CD4-positive, alpha-beta T cell treated with Interleukin-4 for 4 hours (primary cell): ENCODE data around the gene MOGAT2.
A peak's percentile ranks its signal among the peaks of the same experiment; 100 is the strongest.

ENCODE experiments used
- DNase-seq: peaks from one replicate; pipeline ENCODE4 v3.0.0-alpha.2; 2020

MOGAT2 gene

DNA sequence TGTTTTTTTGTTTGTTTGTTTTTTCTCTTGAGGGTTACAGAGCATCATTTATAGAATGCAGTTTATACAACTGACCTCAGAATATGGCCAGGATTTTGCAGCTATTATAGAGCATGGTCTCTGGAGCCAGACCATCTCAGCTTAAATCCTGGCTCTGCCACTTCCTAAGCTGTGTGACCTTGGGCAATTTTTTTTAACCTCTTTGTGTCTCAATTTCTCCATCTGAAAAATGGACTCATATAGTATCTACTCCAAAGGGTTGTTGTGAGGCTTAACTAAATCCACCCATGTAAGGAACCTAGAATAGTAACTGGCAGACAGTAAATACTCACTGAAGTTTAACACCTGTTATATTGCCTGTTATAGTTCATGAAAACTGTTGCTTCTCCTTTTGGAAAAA is 42.6 kb downstream of the MOGAT2 start:
- DNase-seq, result no peak

DNA sequence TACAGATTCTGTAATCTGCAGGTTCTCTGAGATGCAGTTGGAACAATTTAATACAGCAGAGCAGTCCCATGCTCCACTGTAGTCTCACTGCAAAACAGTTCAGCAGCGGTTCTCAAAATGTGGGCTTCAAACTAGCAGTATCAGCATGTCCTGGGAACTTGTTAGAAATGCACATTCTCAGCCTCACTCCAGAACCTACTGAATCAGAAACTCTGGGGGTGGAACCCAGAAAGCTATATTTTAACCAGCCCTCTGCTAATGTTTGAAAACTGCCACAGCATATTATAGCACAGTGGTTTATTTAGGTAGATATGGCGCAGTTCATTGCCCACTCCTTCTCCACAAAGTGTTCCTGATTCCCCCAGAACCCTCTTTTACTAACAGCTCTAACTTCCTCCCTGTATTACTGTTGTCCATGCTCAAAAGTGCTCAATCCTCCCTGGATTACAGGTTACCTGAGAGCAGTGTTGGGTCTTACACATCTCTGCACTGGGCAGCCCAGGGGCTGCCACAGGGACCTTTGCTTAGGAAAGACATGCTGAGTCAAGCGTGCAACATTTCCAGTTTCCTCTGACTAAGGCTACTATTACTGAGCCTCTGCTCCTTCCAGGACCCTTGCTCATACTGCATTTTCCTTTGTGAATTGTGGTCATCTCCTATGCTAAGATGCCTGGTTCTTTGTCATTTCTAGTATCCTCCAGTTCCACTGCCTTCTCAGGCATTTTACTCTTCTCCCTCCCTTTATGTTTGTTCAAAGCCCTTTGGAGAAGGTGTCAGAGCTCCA is 43.3 kb downstream of the MOGAT2 start:
- no peak for DNase-seq

DNA sequence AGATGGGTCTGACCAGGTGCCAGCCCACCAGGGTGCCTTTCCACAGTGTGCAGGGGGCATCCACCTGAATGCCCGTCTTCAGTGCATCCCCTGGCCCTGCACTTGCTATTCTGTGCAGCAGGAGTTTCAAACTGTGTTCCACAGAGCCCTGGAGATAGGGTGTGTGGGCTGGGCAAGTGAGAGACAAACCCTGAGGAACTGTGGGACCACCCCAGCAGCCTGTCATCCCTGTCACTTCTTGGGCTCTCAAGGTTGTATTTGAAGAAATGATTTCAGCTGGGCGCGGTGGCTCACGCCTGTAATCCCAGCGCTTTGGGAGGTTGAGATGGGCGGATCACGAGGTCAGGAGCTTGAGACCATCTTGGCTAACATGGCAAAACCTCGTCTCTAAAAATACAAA is 44.5 kb downstream of the MOGAT2 start:
- no peak for DNase-seq

DNA sequence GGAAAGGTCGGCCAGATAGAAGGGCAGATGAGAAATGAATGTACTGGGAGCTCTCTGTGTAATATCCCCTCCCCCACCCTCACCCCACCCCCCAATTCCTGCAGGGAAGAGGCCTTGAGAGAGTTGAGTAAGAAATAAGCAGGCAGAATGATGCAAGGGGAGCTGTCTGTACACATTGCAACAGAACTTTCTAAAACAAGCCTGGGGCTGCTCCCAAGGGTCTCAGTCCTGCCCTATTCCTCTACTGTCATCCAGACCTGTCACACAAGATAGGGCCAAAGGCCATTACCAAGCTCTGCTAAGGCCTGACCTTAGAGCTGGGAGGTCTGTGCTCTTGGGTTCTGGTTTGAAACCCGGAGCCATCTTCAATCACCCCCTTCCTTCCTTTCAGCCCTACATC is 45.2 kb downstream of the MOGAT2 start:
- DNase-seq, result no peak

DNA sequence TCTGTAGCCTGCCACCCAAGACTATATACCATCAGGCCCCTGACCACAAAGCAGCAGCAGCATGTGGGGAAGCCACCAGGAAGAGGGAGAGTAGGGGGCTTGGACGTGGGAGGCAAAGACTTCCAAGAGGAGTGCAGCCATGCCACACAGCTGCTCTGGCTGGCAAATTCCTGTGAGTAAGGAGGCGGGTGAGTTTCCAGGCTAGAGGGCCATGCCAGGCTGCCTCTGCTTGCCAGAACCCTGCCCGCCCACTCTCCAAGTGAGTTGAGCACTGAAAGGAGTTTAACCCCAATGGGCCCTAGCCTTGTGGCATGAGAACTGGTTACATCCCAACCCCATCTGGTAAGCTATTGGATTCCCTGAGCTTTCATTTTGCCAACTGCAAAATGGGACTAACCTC is 46.2 kb downstream of the MOGAT2 start:
- DNase-seq, result no peak

GRCh38 chr11:75765116-75765515 is 47.5 kb downstream of the MOGAT2 start:
- DNase-seq, result no peak

- DNase-seq, result no peak
These were observed 49.0 kb downstream of the MOGAT2 start for GRCh38 chr11:75766443-75767227.

GRCh38 chr11:75767228-75767572 is 49.6 kb downstream of the MOGAT2 start:
- no peak for DNase-seq

DNA sequence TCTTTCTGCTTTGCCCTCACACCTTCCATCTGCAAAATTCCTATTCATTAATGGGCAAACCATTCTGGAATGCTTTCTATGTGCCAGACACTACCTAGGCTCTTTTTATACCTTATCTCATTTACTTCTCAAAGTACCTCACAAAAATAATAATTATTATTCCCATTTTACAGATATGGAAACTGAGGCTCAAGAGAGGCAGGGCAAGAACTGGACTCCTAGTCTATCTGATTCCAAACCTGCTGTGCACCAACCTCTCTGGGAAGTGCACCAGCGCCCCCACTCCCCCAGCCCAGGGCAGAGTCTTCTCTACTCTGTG is 50.1 kb downstream of the MOGAT2 start:
- no peak for DNase-seq

DNA sequence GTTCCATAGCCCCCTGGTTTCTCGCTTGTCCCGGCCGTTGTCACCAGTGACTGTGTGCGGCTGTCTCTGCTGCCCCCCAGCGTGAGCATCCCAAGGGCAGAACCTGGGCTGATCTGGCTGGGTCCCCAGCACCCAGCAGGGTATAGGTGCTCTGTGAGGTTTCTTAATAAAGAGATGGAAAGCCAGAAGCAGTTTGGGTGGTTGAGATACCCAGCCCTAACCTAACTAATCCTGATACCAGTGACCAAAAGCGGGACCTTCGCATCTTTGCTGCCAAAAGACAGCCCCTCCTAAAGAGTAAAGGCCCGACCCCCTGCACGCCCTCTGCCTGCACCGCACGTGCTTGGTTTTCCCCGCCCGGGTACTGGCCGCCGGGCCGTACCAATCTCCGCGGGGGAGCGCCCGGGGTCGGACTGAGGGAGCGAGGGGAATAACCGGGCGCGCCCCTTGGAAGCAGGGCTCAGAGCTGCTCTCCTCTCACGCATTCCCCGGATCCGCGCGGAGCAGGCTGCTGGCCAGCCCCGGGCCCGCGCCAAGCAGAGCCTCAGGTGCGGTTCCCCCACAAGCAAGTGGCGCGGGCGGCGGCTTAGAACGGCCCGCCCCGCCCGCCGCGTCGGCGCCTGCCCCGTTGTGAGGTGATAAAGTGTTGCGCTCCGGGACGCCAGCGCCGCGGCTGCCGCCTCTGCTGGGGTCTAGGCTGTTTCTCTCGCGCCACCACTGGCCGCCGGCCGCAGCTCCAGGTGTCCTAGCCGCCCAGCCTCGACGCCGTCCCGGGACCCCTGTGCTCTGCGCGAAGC is 50.7 kb downstream of the MOGAT2 start, which contains the start of gene DGAT2:
Gene DGAT2, plus strand, starts transcription at position 667 of the 797 bp plus-strand sequence. CDS start 214 bp downstream, outside the sequence.
- peak; percentile 59 for DNase-seq

DNA sequence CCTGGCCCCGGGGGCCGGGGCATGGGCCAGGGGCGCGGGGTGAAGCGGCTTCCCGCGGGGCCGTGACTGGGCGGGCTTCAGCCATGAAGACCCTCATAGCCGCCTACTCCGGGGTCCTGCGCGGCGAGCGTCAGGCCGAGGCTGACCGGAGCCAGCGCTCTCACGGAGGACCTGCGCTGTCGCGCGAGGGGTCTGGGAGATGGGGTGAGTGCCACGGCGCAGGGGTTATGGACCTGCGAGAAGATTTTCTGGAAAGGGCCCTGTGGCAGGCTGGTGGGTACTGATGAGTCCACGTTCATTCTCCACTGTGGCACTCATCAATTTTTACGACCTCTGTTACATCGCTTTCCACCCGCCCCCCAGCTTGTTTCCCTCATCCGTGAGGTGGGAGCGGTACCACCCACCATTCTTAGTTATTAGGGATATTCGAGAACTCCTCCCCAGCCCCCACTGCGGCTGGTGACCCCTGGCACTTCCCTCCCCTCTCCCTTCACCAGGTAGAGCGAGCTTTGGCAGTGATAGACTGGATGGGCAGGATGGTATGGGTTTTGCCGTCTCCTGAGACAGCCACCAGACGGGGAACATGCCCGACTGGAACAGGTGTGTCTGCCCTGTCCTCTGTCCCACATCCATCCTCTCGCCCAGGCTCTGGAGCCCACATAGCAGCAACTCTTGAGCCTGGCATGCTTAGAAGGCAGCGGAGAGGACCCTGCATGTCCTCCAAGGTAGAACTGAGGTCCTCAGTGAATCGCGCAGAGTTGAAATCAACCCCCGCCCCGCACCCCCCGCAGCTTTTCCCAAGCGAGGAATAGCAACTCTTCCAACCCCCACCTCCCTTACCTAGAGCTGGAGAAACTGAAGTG is 51.5 kb downstream of the MOGAT2 start:
- no peak for DNase-seq

DNA sequence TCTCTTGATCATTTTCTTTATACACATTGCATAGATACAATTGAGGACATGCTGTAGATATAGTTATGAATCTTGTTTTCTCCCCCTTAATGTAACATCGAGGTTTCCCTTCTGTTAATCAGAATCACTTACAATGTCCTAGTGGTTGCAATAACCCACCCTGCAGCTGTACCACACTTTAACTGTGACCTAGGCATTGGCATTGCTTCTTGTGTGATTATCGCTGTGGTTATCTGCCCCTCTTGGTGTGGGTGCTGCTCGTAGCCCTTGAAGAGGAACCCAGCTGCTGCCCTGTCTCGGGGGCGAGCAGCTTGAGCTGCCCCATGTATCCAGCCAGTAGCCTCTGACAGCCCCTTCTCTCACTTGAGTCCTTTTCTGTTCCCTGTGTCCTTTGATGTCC is 52.5 kb downstream of the MOGAT2 start:
- DNase-seq, result no peak

DNA sequence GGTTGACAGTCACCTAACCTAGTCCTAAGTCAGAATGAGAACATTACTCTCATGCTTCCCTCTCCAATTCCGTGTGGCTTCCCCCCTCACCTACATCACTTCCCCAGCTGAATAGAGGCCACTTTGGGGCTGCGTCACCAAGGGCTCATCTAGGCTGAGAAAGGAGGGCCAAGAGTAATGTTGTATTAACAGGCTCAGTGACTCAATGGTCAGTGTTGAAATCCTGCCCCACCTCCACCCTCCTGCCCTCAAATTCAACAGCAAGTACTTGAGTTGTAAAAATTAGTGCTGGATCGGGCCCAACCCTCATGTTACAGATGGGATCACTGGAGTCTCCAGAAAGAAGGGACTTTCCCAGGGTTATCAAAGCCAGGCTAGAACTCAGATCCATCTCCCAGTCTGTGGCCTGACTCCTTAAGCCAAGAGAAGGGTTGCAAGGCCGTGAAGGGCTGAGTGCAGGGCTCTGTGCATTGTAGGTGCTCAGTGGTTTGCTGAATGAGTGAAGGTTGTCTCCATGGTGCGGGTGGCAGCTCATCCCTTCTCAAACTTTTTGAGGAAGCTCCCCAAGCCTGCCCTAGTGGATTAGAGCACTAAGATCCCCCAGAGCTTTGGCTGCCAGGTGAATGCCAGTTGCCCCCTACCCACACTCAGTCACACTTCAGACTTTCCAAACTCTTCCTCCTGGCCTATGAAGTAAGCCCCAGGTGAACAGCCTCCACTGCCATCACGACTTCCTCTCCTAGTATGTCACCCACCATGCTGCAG is 54.2 kb downstream of the MOGAT2 start:
- DNase-seq, result no peak

GRCh38 chr11:75773595-75774353 is 56.1 kb downstream of the MOGAT2 start:
- peak; percentile 10 for DNase-seq

DNA sequence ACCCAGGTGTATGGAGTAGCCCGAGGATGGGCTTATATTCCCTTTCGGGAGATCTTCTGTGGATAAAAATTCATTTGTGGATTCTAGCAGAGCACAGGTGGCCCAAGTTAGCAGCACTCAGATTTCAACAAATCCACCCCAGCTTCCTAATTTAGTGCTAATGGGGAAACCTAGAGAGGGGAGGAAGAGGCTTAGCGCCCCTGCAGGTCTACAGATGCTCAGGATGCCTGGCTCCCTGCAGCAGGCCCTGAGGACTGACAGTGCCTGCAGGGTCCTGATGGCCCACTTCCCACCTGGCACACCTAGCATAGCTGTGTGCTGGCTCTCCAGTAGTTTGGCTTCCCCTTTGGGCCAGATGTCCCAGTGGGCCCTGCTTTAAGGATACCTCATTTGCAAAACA is 57.4 kb downstream of the MOGAT2 start:
- DNase-seq, result no peak

DNA sequence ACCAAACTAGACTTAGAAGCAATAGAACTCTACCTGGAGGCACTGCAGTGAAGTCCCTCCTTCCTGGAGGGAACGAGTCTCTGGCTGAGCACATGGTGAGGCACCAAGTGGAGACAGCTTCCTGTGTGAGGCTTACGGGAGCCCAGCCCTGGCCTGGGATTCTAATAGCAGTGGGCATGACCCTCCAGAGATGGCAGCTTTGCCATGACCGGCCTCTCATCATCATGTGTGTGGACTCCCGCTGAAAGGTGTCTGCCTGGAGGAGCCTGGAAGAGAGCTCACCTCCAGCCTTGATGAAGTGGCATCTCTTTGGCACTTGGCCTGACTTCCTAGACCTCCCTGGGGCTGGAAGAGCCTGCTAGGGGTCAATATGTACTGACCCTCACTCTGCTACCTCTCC is 58.9 kb downstream of the MOGAT2 start:
- DNase-seq, result no peak

DNA sequence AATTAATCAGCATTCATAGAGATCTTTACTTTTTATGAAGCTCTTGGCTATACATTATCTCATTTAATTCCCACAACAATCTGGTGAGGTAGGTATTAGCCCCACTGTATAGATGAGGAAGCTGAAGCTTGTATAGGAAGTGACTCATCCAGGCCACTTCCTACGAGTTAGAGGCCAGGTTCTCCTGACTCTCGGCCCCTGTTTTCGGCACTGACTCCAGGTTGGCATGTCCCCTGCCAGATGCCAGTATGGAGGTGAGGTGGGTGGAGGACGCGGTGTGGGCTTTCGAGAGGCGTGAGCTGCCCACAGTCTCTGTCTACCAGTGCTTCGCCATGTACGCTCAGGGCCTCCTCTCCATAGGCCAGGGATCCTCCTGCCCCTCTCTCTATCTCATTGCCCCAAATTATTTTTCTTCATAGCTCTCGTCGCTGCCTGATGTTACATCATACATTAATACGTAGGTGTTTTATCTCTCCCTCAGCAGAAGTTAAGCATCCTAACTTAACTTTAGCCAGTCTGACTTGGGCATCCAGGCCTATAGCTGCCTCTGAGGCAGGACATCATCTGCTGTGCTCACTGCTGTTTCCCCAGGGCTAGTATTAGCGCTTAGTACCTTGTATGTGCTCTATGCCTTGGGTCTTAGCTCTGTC is 59.9 kb downstream of the MOGAT2 start:
- peak; percentile 8 for DNase-seq

GRCh38 chr11:75778962-75779361 is 61.3 kb downstream of the MOGAT2 start:
- DNase-seq, result no peak

DNA sequence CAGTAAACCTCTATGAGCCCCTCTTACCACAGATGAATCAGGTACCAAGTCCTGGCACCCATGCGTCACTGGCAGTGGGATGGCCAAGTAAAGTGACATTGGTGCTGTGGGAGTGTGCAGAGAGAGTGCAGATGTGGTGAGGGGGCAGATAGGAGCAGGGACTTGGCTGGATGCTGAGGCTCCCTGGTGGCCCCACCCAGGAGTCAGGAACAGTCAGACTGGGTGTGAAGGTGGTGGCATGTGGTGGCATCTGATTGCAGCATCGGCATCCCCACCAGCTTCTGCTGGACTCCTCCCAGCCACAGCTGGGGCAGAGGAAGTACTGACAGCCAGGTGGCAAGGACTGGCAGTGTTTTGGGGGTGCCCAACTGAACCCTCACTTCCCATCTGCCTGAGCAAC is 62.3 kb downstream of the MOGAT2 start:
- no peak for DNase-seq

- no peak for DNase-seq
These were observed 63.2 kb downstream of the MOGAT2 start for GRCh38 chr11:75780888-75781287.

- no peak for DNase-seq
These were observed 63.7 kb downstream of the MOGAT2 start for GRCh38 chr11:75781296-75781695.
